Measurements from ENCODE around the gene SNTG2.

The SNTG2 gene

GRCh38 chr2:1068822-1069221, 118.2 kb downstream of the SNTG2 start:
- no peak for DNase-seq (ENCODE audit: low read depth)

DNA sequence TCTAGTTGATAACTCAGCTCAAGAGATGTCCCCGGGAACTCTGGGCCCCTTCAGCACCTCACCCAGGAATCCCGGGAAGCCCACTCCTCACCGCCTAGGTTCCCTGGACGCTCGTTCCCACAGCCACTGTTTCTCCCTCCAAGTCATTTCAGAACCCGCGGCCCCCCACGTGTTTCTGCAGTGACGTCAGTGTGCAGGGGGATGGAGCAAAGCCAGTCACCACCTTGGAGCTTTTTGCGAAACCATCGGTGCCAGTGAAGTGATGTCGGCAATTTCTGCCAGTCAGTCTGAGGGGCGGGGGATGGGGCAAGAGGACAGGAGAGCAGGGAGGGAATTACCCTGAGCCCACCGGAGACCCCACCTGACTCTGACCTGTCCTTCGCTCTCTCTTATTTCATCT, 119.2 kb downstream of the SNTG2 start:
- DNase-seq (ENCODE audit: low read depth) = no peak
- TF ChIP-seq, protein P1, sequence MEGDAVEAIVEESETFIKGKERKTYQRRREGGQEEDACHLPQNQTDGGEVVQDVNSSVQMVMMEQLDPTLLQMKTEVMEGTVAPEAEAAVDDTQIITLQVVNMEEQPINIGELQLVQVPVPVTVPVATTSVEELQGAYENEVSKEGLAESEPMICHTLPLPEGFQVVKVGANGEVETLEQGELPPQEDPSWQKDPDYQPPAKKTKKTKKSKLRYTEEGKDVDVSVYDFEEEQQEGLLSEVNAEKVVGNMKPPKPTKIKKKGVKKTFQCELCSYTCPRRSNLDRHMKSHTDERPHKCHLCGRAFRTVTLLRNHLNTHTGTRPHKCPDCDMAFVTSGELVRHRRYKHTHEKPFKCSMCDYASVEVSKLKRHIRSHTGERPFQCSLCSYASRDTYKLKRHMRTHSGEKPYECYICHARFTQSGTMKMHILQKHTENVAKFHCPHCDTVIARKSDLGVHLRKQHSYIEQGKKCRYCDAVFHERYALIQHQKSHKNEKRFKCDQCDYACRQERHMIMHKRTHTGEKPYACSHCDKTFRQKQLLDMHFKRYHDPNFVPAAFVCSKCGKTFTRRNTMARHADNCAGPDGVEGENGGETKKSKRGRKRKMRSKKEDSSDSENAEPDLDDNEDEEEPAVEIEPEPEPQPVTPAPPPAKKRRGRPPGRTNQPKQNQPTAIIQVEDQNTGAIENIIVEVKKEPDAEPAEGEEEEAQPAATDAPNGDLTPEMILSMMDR (IDR thresholded peaks at IDR 0.05; ENCODE audit: insufficient read depth, low read depth, low read length, missing control alignments) = no peak
- no peak overlapping the region for H3K4me3 ChIP-seq (ENCODE audit: low read depth, low read length)

More at GRCh38 chr2:1068822-1069221, 118.2 kb downstream of the SNTG2 start:
- no peak overlapping the region for H3K4me3 ChIP-seq (ENCODE audit: low read depth, low read length)
- TF ChIP-seq, protein P1 (IDR thresholded peaks at IDR 0.05; ENCODE audit: insufficient read depth, low read depth, low read length, missing control alignments) = no peak

DNA sequence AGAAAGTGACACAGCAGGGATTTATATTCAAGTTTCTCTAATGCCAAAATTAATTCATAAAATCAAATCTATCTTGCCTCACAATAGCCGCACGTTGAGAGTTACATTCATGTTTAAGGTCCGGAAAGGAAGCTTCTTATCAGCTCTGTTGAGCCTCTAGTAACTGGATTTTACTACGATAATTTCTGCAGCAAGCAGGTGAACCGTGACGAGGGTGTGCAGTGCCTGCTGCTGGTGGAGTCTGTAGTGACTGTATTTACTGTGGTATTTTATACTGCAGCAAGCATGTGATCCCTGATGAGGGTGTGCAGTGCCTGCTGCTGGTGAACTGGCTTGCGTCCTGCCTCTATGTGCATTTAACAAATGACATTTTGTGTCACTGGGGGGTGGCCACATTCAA, 120.0 kb downstream of the SNTG2 start:
- no peak for DNase-seq (ENCODE audit: low read depth)
- no peak overlapping the region for H3K4me3 ChIP-seq (ENCODE audit: low read depth, low read length)

DNA sequence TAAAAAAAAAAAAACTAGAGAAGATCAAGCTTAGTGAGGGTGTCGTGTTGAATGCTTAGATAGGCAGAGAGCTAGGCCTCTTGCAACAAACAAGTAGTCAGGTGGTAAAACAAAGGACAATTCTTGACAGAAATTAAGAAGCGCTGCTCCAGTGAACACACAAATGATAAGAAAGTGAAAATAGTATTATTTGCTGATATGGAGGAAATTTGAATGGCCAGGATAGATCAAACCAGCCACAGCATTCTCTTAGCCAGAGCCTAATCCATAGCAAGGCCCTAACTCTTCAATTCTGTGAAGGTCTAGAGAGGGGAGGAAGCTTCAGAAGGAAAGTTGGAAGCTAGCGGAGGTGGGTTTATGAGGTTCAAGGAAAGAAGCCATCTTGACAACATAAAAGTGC, 121.0 kb downstream of the SNTG2 start:
- no peak for DNase-seq (ENCODE audit: low read depth)
- TF ChIP-seq, protein P1 (IDR thresholded peaks at IDR 0.05; ENCODE audit: insufficient read depth, low read depth, low read length, missing control alignments) = no peak
- H3K4me3 ChIP-seq (ENCODE audit: low read depth, low read length) = no peak overlapping the region

More for the DNA sequence above, 120.0 kb downstream of the SNTG2 start:
- TF ChIP-seq, protein P1 (IDR thresholded peaks at IDR 0.05; ENCODE audit: insufficient read depth, low read depth, low read length, missing control alignments) = no peak

GRCh38 chr2:1072250-1072649, 121.6 kb downstream of the SNTG2 start:
- TF ChIP-seq, protein P1 (IDR thresholded peaks at IDR 0.05; ENCODE audit: insufficient read depth, low read depth, low read length, missing control alignments) = no peak
- no peak for DNase-seq (ENCODE audit: low read depth)
- H3K4me3 ChIP-seq (ENCODE audit: low read depth, low read length) = no peak overlapping the region

DNA sequence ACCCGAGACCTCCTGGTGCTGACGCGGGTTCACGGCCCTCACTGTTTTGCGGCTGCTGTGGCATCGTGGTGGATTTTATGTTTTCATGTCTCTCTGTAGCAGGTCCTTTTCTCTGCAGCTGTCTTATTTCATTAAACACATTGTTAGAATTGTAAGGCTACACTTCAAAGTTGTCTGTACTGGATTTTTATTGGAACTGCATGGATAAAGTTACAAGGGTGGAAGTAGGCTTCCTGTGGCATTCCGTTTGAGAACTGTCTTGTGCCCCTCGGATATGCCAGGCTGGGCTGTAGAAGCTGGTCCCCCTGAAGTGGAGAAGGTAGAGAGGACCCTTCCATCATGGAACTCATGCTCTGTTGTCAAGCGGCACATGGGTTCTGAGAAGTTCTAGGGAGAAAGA, 127.3 kb downstream of the SNTG2 start:
- H3K4me3 ChIP-seq (ENCODE audit: low read depth, low read length) = no peak overlapping the region
- TF ChIP-seq, protein P1 (IDR thresholded peaks at IDR 0.05; ENCODE audit: insufficient read depth, low read depth, low read length, missing control alignments) = no peak
- no peak for DNase-seq (ENCODE audit: low read depth)

DNA sequence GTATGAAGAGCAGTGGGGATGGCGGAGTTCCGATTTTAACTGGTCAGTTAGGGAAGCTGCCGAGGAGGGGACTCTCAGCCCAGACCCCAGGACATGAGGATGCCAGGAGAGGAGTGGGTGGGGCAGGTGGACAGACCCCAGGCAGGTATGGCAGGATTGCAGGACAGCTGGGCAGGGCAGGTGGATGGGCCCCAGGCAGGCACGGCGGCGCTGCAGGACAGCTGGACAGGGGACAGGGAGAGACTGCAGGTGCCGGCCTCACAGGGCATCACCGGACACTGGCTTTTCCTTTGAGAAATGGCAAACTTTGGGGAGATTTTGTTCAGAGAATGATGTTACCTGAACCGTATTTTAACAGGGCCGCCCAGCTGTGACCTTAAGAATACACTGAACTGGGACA, 127.7 kb downstream of the SNTG2 start:
- H3K4me3 ChIP-seq (ENCODE audit: low read depth, low read length) = no peak overlapping the region
- no peak for DNase-seq (ENCODE audit: low read depth)
- TF ChIP-seq, protein P1 (IDR thresholded peaks at IDR 0.05; ENCODE audit: insufficient read depth, low read depth, low read length, missing control alignments) = no peak

Measured in GM12865 (cell line).